Nephron (organoid): ENCODE data around the gene ADGRF1.

Source experiments
- H3K27ac Mint-ChIP-seq, 3 experiments: 2 replicates each; pipeline ENCODE4 v1.8.0; 2020; ENCODE audit warnings: mixed read lengths in 3 of 3, mild to moderate bottlenecking in 2 of 3, moderate library complexity in 1 of 3
- H3K27me3 Mint-ChIP-seq: 2 replicates; pipeline ENCODE4 v1.8.0; 2021; ENCODE audit warnings: low read depth, mild to moderate bottlenecking, moderate library complexity, mixed read lengths
- H3K36me3 Mint-ChIP-seq: 2 replicates; pipeline ENCODE4 v1.8.0; 2020; ENCODE audit warnings: low read depth, mixed read lengths
- H3K4me1 Mint-ChIP-seq: 2 replicates; pipeline ENCODE4 v1.8.0; 2020; ENCODE audit warnings: mixed read lengths
- H3K4me3 Mint-ChIP-seq, 3 experiments: 2 replicates each; pipeline ENCODE4 v1.8.0; 2020; ENCODE audit warnings: mild to moderate bottlenecking in 3 of 3, mixed read lengths in 3 of 3, moderate library complexity in 2 of 3
- H3K9me3 Mint-ChIP-seq: 2 replicates; pipeline ENCODE4 v1.8.0; 2020; ENCODE audit warnings: mixed read lengths
- CTCF ChIP-seq, 3 experiments: fragments of 200-600 bp; sonication (generic); IDR thresholded peaks; one replicate each; pipeline ENCODE4 v1.5.0; 2021; ENCODE audit warnings: antibody characterized with exemption in 3 of 3; ENCODE audit not compliant: unreplicated experiment in 3 of 3

Gene ADGRF1

GRCh38 chr6:46964716-46965519 lies 77.2 kb downstream of the ADGRF1 start:
- no peaks in the 10 kb centered on the region for H3K9me3 Mint-ChIP-seq
- H3K27ac Mint-ChIP-seq: no peak overlapping the region
- H3K4me1 Mint-ChIP-seq: no peaks in the 10 kb centered on the region
- TF ChIP-seq CTCF (IDR thresholded peaks at IDR 0.05; ENCODE audit: unreplicated experiment in 3 of 3): no peak
- no peaks in the 10 kb centered on the region for H3K36me3 Mint-ChIP-seq
- no peaks in the 10 kb centered on the region for H3K27me3 Mint-ChIP-seq
- no peak overlapping the region for H3K4me3 Mint-ChIP-seq

- no peaks in the 10 kb centered on the region for H3K36me3 Mint-ChIP-seq
- H3K4me1 Mint-ChIP-seq: no peaks in the 10 kb centered on the region
- no peak overlapping the region for H3K27ac Mint-ChIP-seq
- no peaks in the 10 kb centered on the region for H3K27me3 Mint-ChIP-seq
- no peaks in the 10 kb centered on the region for H3K9me3 Mint-ChIP-seq
- H3K4me3 Mint-ChIP-seq: no peak overlapping the region
- no peak for TF ChIP-seq CTCF (IDR thresholded peaks at IDR 0.05; ENCODE audit: unreplicated experiment in 3 of 3)
Measured at GRCh38 chr6:46963626-46964025, 78.5 kb downstream of the ADGRF1 start.

- no peak for TF ChIP-seq CTCF (IDR thresholded peaks at IDR 0.05; ENCODE audit: unreplicated experiment in 3 of 3)
- Mint-ChIP-seq H3K4me1 (no peaks in the 10 kb centered on the region), H3K4me3 (no peak overlapping the region), H3K27me3 (no peaks in the 10 kb centered on the region), H3K9me3 (no peaks in the 10 kb centered on the region), H3K36me3 (no peaks in the 10 kb centered on the region), H3K27ac (no peak overlapping the region)
Measured at GRCh38 chr6:46963039-46963438, 79.1 kb downstream of the ADGRF1 start.

GRCh38 chr6:46961711-46962110 lies 80.4 kb downstream of the ADGRF1 start:
- no peaks in the 10 kb centered on the region for H3K36me3 Mint-ChIP-seq
- H3K4me3 Mint-ChIP-seq: no peak overlapping the region
- H3K9me3 Mint-ChIP-seq: no peaks in the 10 kb centered on the region
- H3K27ac Mint-ChIP-seq: no peak overlapping the region
- no peak for TF ChIP-seq CTCF (IDR thresholded peaks at IDR 0.05; ENCODE audit: unreplicated experiment in 3 of 3)
- no peaks in the 10 kb centered on the region for H3K4me1 Mint-ChIP-seq
- H3K27me3 Mint-ChIP-seq: no peaks in the 10 kb centered on the region

DNA sequence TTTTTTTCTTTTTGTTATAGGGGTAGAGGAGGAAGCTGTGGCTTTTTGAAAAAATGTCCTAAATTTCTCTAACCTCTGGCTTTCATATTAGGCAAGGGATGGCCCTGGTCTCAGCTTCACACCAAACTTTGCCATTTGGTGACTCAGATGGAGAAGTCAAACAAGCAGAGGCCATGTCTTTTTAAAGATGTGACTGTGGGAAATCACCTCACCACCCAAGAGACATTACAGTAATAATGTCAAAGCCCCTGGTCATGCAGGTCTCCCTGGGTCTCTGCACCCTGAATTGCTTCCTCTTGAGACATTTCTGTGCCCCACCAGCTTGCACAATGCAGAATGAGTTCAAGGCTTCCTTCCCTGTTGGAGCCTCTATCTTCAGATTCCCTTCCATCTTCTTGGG lies 80.9 kb downstream of the ADGRF1 start:
- Mint-ChIP-seq H3K27ac (no peak overlapping the region), H3K9me3 (no peaks in the 10 kb centered on the region), H3K36me3 (no peaks in the 10 kb centered on the region), H3K27me3 (no peaks in the 10 kb centered on the region), H3K4me1 (no peaks in the 10 kb centered on the region), H3K4me3 (no peak overlapping the region)
- no peak for TF ChIP-seq CTCF (IDR thresholded peaks at IDR 0.05; ENCODE audit: unreplicated experiment in 3 of 3)

GRCh38 chr6:46959419-46959818 lies 82.7 kb downstream of the ADGRF1 start:
- Mint-ChIP-seq H3K27me3 (peaks cover 4% of the 10 kb centered on the region), H3K9me3 (no peaks in the 10 kb centered on the region), H3K36me3 (no peaks in the 10 kb centered on the region), H3K4me3 (no peak overlapping the region), H3K4me1 (peaks cover 8% of the 10 kb centered on the region), H3K27ac (no peak overlapping the region)
- TF ChIP-seq CTCF (IDR thresholded peaks at IDR 0.05; ENCODE audit: unreplicated experiment in 3 of 3): no peak
